A549 (cell line): Measurements from ENCODE around the gene MAPRE2.

Source experiments
- BHLHE40 ChIP-seq: IDR thresholded peaks from 2 replicates; pipeline ENCODE4 v1.6.1; 2012; ENCODE audit warnings: low read depth, low read length, inconsistent platforms
- CEBPB ChIP-seq, 2 experiments: fragments of >200 bp in 1 of 2; sonication (Bioruptor Twin) in 1 of 2; formaldehyde crosslinking in 1 of 2; IDR thresholded peaks; 2 replicates each; pipeline ENCODE4 v1.6.1; 2012 to 2016
- HDAC2 ChIP-seq: fragments of 200-600 bp; sonication (generic); IDR thresholded peaks from 2 replicates; pipeline ENCODE4 v1.6.1; 2016
- MAZ ChIP-seq: fragments of 150-350 bp; IDR thresholded peaks from 2 replicates; pipeline ENCODE4 v1.6.1; 2014; ENCODE audit warnings: antibody characterized with exemption, low read depth, low read length, borderline replicate concordance
- MYC ChIP-seq: IDR thresholded peaks from 2 replicates; pipeline ENCODE4 v1.6.1; 2012; ENCODE audit warnings: mild to moderate bottlenecking, inconsistent platforms, low read length, improper control_type of control experiment, borderline replicate concordance
- POLR2A ChIP-seq: IDR thresholded peaks from 2 replicates; pipeline ENCODE4 v1.6.1; 2012; ENCODE audit warnings: mild to moderate bottlenecking, low read length
- POLR2AphosphoS2 ChIP-seq: conservative IDR thresholded peaks from 2 replicates; pipeline ENCODE4 v1.6.1; 2012; ENCODE audit warnings: low read length, improper control_type of control experiment, inconsistent platforms
- RAD21 ChIP-seq, 2 experiments: fragments of >200 bp in 1 of 2; sonication (Bioruptor Twin) in 1 of 2; formaldehyde crosslinking in 1 of 2; IDR thresholded peaks in 1 of 2; conservative IDR thresholded peaks in 1 of 2; 2 replicates in 1 of 2; 3 replicates in 1 of 2; pipeline ENCODE4 v1.6.1; 2012 to 2018; ENCODE audit warnings: inconsistent platforms in 1 of 2
- SMC3 ChIP-seq: fragments of >200 bp; sonication (Bioruptor Twin); formaldehyde crosslinking; IDR thresholded peaks from 3 replicates; pipeline ENCODE4 v1.6.1; 2018; ENCODE audit warnings: inconsistent platforms
- TF ChIP-seq, protein P1 (sequence below): fragments of >200 bp; sonication (Bioruptor Twin); formaldehyde crosslinking; IDR thresholded peaks from 3 replicates; pipeline ENCODE4 v1.5.1; 2016
- TF ChIP-seq, protein P2 (sequence below): fragments of 250-450 bp; sonication (Bioruptor Pico); IDR thresholded peaks from 2 replicates; pipeline ENCODE4 v1.5.0; 2021; ENCODE audit warnings: mild to moderate bottlenecking, moderate library complexity, borderline replicate concordance

DNA sequence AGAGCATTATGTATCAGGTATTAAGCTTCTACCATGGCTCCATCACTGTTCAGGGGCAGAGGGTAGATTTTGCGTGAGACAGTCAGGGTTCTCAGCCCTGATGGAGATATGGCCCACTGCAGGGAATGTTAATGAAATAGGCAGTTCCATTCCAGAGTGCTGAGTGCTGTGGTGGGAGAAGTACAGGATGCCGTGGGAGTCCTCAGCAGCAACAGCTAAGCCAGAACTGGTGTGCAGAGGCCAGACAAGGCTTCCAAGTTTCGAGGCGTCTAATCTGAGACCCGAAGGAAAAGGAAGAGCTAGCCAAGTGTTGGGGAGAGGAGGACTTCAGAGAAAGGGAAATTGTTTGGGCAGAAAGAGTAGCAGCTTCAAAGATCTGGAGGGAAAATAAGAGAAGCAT, 30.2 kb upstream of the MAPRE2 start:
- TF ChIP-seq, protein P1, sequence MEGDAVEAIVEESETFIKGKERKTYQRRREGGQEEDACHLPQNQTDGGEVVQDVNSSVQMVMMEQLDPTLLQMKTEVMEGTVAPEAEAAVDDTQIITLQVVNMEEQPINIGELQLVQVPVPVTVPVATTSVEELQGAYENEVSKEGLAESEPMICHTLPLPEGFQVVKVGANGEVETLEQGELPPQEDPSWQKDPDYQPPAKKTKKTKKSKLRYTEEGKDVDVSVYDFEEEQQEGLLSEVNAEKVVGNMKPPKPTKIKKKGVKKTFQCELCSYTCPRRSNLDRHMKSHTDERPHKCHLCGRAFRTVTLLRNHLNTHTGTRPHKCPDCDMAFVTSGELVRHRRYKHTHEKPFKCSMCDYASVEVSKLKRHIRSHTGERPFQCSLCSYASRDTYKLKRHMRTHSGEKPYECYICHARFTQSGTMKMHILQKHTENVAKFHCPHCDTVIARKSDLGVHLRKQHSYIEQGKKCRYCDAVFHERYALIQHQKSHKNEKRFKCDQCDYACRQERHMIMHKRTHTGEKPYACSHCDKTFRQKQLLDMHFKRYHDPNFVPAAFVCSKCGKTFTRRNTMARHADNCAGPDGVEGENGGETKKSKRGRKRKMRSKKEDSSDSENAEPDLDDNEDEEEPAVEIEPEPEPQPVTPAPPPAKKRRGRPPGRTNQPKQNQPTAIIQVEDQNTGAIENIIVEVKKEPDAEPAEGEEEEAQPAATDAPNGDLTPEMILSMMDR = no peak
- no peak for TF ChIP-seq MYC
- no peak for TF ChIP-seq POLR2A
- TF ChIP-seq HDAC2 = no peak
- no peak for TF ChIP-seq RAD21 (conservative IDR thresholded peaks at IDR 0.05 in 1 of 2, IDR thresholded peaks at IDR 0.05 in 1 of 2)
- no peak for TF ChIP-seq BHLHE40
- TF ChIP-seq POLR2AphosphoS2 = no peak
- TF ChIP-seq, protein P2, sequence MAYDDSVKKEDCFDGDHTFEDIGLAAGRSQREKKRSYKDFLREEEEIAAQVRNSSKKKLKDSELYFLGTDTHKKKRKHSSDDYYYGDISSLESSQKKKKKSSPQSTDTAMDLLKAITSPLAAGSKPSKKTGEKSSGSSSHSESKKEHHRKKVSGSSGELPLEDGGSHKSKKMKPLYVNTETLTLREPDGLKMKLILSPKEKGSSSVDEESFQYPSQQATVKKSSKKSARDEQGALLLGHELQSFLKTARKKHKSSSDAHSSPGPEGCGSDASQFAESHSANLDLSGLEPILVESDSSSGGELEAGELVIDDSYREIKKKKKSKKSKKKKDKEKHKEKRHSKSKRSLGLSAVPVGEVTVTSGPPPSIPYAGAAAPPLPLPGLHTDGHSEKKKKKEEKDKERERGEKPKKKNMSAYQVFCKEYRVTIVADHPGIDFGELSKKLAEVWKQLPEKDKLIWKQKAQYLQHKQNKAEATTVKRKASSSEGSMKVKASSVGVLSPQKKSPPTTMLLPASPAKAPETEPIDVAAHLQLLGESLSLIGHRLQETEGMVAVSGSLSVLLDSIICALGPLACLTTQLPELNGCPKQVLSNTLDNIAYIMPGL (CRISPR knock-in tag) = no peak
- TF ChIP-seq CEBPB (IDR thresholded peaks at IDR 0.05) = no peak
- TF ChIP-seq SMC3 = no peak
- no peak for TF ChIP-seq MAZ
